ENCODE measurements around the gene ZNRF2. TPM values are rescaled to one million over a fixed set of nuclear protein-coding genes. Genes with fewer than 3 reads are reported as not detected.

The ZNRF2 gene
- total RNA-seq, 4 donors from 2014 or later = 31.4 to 42.5 (median 39.2) TPM

GRCh38 chr7:30391806-30392205 lies 107.4 kb downstream of the ZNRF2 start:
- no peak for TF ChIP-seq CTCF (IDR thresholded peaks at IDR 0.05)
- TF ChIP-seq EP300 (IDR thresholded peaks at IDR 0.05) = no peak
- no peak for TF ChIP-seq POLR2A (IDR thresholded peaks at IDR 0.05)
- WGBS, 2 donors = 93 to 94% methylated on average over 6 of the region's 6 CpGs
- H3K4me3 ChIP-seq = no peak overlapping the region
- no peak overlapping the region for H3K27ac ChIP-seq
- DNase-seq (ENCODE audit: low spot score in 2 of 2) = no peak
- peaks cover 0 to 12% (median 0%) of the 10 kb centered on the region in 3 donors for H3K36me3 ChIP-seq
- H3K27me3 ChIP-seq = no peaks in the 10 kb centered on the region
- peaks cover 0 to 20% (median 2%) of the 10 kb centered on the region in 4 donors for H3K4me1 ChIP-seq
- H3K9me3 ChIP-seq = no peaks in the 10 kb centered on the region

GRCh38 chr7:30395676-30396075 lies 111.3 kb downstream of the ZNRF2 start:
- H3K36me3 ChIP-seq = no peaks in the 10 kb centered on the region

GRCh38 chr7:30396389-30396788 lies 112.0 kb downstream of the ZNRF2 start:
- Histone ChIP-seq H3K4me3 (no peak overlapping the region), H3K9me3 (no peaks in the 10 kb centered on the region), H3K4me1 (peaks cover 0 to 4% (median 0%) of the 10 kb centered on the region in 4 donors), H3K27ac (no peak overlapping the region), H3K36me3 (no peaks in the 10 kb centered on the region), H3K27me3 (no peaks in the 10 kb centered on the region)
- WGBS, 2 donors = 72 to 75% methylated on average over 7 of the region's 7 CpGs
- TF ChIP-seq POLR2A (IDR thresholded peaks at IDR 0.05) = no peak
- DNase-seq (ENCODE audit: low spot score in 2 of 2) = no peak

More at GRCh38 chr7:30395676-30396075, 111.3 kb downstream of the ZNRF2 start:
- no peak overlapping the region for H3K27ac ChIP-seq
- 92 to 93% methylated on average over 4 of the region's 4 CpGs for WGBS, 2 donors
- peaks cover 0 to 7% (median 2%) of the 10 kb centered on the region in 4 donors for H3K4me1 ChIP-seq
- no peaks in the 10 kb centered on the region for H3K9me3 ChIP-seq
- H3K4me3 ChIP-seq = no peak overlapping the region
- TF ChIP-seq CTCF (IDR thresholded peaks at IDR 0.05) = no peak
- TF ChIP-seq POLR2A (IDR thresholded peaks at IDR 0.05) = no peak
- TF ChIP-seq EP300 (IDR thresholded peaks at IDR 0.05) = no peak
- H3K27me3 ChIP-seq = no peaks in the 10 kb centered on the region
- no peak for DNase-seq (ENCODE audit: low spot score in 2 of 2)

- no peak overlapping the region for H3K27ac ChIP-seq
- H3K9me3 ChIP-seq = no peaks in the 10 kb centered on the region
- no peak overlapping the region for H3K4me3 ChIP-seq
- no peaks in the 10 kb centered on the region for H3K27me3 ChIP-seq
- no peak for DNase-seq (ENCODE audit: low spot score in 2 of 2)
- TF ChIP-seq CTCF (IDR thresholded peaks at IDR 0.05) (no peak), POLR2A (IDR thresholded peaks at IDR 0.05) (no peak), EP300 (IDR thresholded peaks at IDR 0.05) (no peak)
- 84 to 85% methylated on average over 3 of the region's 3 CpGs for WGBS, 2 donors
- peaks cover 0 to 34% (median 0%) of the 10 kb centered on the region in 3 donors for H3K36me3 ChIP-seq
- no peaks in the 10 kb centered on the region for H3K4me1 ChIP-seq
These were observed 119.1 kb downstream of the ZNRF2 start for GRCh38 chr7:30403477-30403876.

- Histone ChIP-seq H3K4me1 (no peaks in the 10 kb centered on the region), H3K27me3 (no peaks in the 10 kb centered on the region), H3K9me3 (no peaks in the 10 kb centered on the region), H3K36me3 (peaks cover 0 to 34% (median 0%) of the 10 kb centered on the region in 3 donors), H3K4me3 (no peak overlapping the region), H3K27ac (no peak overlapping the region)
- TF ChIP-seq CTCF (IDR thresholded peaks at IDR 0.05) (no peak), EP300 (IDR thresholded peaks at IDR 0.05) (no peak), POLR2A (IDR thresholded peaks at IDR 0.05) (no peak)
- 88 to 95% methylated on average over 2 of the region's 2 CpGs for WGBS, 2 donors
- DNase-seq (ENCODE audit: low spot score in 2 of 2) = no peak
These were observed 120.8 kb downstream of the ZNRF2 start for GRCh38 chr7:30405179-30405578.

Data from tibial nerve (tissue), 4 donors.